Cardiac muscle cell (in vitro differentiated cells and primary cell): ENCODE measurements around the gene DIDO1. TPM values are rescaled to one million over a fixed set of nuclear protein-coding genes. Genes with fewer than 3 reads are reported as not detected.

Experiments used
- DNase-seq, 2 donors: peaks; one replicate each; pipeline versions ENCODE4 v3.0.0 to v3.0.0-alpha.2; 2010 to 2017; ENCODE audit warnings: low read depth in 1 of 2, low spot score in 1 of 2
- H3K27ac ChIP-seq: fragments of 200-600 bp; sonication (generic); 2 replicates; pipeline ENCODE4 v1.5.1; 2016
- H3K27me3 ChIP-seq: fragments of 200-600 bp; sonication (generic); 2 replicates; pipeline ENCODE4 v1.6.0; 2016; ENCODE audit warnings: control low read depth
- H3K36me3 ChIP-seq: fragments of 200-600 bp; sonication (generic); 2 replicates; pipeline ENCODE4 v1.5.1; 2016; ENCODE audit warnings: control low read depth
- H3K4me1 ChIP-seq: fragments of 200-600 bp; sonication (generic); 2 replicates; pipeline ENCODE4 v1.8.1; 2017; ENCODE audit warnings: low read depth, mild to moderate bottlenecking, mixed run types
- H3K4me3 ChIP-seq: fragments of 200-600 bp; sonication (generic); 2 replicates; pipeline ENCODE4 v1.5.1; 2016; ENCODE audit warnings: mild to moderate bottlenecking
- H3K9me3 ChIP-seq: fragments of 200-600 bp; sonication (generic); 2 replicates; pipeline ENCODE4 v1.5.1; 2017; ENCODE audit warnings: low read depth, mild to moderate bottlenecking, control low read depth
- CTCF ChIP-seq: IDR thresholded peaks from 2 replicates; pipeline ENCODE4 v1.5.1; 2012; ENCODE audit warnings: low read depth, mild to moderate bottlenecking, low read length
- polyA plus RNA-seq: library from polyadenylated mRNA; unstranded; fragments of >200 nt; fragmentation: Nextera tagmentation; extraction: Ambion mirVana; gene quantifications from 2 replicates; pipeline ENCODE4 v1.2.1, GENCODE V29; 2016
- total RNA-seq: library from RNA; depleted of rRNA; stranded (reverse); fragments of >200 nt; gene quantifications from 2 replicates; pipeline ENCODE4 v1.2.3, GENCODE V29; 2016

Gene DIDO1
- total and polyA plus RNA-seq, 2 experiments from 2014 or later, result 28.3 to 69.2 TPM

- no peaks in the 10 kb centered on the region for H3K4me1 ChIP-seq
- H3K36me3 ChIP-seq, result peaks cover 38% of the 10 kb centered on the region
- H3K4me3 ChIP-seq, result no peak overlapping the region
- DNase-seq, result no peak
- H3K27ac ChIP-seq, result no peak overlapping the region
- TF ChIP-seq CTCF, result no peak
- no peaks in the 10 kb centered on the region for H3K27me3 ChIP-seq
- H3K9me3 ChIP-seq, result no peaks in the 10 kb centered on the region
These were observed 28.6 kb downstream of the DIDO1 start for GRCh38 chr20:62897666-62898065.

- Histone ChIP-seq H3K36me3 (peaks cover 42% of the 10 kb centered on the region), H3K27ac (no peak overlapping the region), H3K4me1 (no peaks in the 10 kb centered on the region), H3K27me3 (no peaks in the 10 kb centered on the region), H3K9me3 (no peaks in the 10 kb centered on the region), H3K4me3 (no peak overlapping the region)
- DNase-seq, result no peak
- no peak for TF ChIP-seq CTCF
These were observed 29.8 kb downstream of the DIDO1 start for GRCh38 chr20:62896526-62896925.

- H3K36me3 ChIP-seq, result peaks cover 48% of the 10 kb centered on the region
- no peak for TF ChIP-seq CTCF
- H3K27me3 ChIP-seq, result no peaks in the 10 kb centered on the region
- no peaks in the 10 kb centered on the region for H3K4me1 ChIP-seq
- H3K9me3 ChIP-seq, result no peaks in the 10 kb centered on the region
- no peak overlapping the region for H3K4me3 ChIP-seq
- no peak for DNase-seq
- H3K27ac ChIP-seq, result no peak overlapping the region
These were observed 30.8 kb downstream of the DIDO1 start for GRCh38 chr20:62895539-62895938.

GRCh38 chr20:62894261-62894660 is 32.0 kb downstream of the DIDO1 start:
- Histone ChIP-seq H3K27ac (no peak overlapping the region), H3K36me3 (peaks cover 61% of the 10 kb centered on the region), H3K9me3 (no peaks in the 10 kb centered on the region), H3K4me1 (no peaks in the 10 kb centered on the region), H3K27me3 (no peaks in the 10 kb centered on the region), H3K4me3 (no peak overlapping the region)
- no peak for TF ChIP-seq CTCF
- no peak for DNase-seq

- H3K27me3 ChIP-seq, result no peaks in the 10 kb centered on the region
- H3K4me1 ChIP-seq, result no peaks in the 10 kb centered on the region
- H3K36me3 ChIP-seq, result peaks cover 66% of the 10 kb centered on the region
- H3K9me3 ChIP-seq, result no peaks in the 10 kb centered on the region
- no peak for DNase-seq
- H3K4me3 ChIP-seq, result no peak overlapping the region
- TF ChIP-seq CTCF, result peak; percentile 17
- no peak overlapping the region for H3K27ac ChIP-seq
These were observed 32.6 kb downstream of the DIDO1 start for GRCh38 chr20:62893700-62894099.
